ENCODE results near the gene ITPR2. TPM values are rescaled to one million over a fixed set of nuclear protein-coding genes. Genes with fewer than 3 reads are reported as not detected.

The ITPR2 gene
- total and polyA plus RNA-seq, 2 of the 8 experiments (the other 6 are each of a cell fraction or from before 2014, with no cell fraction given), result 4.1 to 48.3 TPM

- FAIRE-seq, result no peak
- CTCF ChIA-PET (ENCODE audit: partially characterized antibody), result no interaction called here
- no peaks in the 10 kb centered on the region for H4K20me1 ChIP-seq (replicated peaks in 1 of 2; ENCODE audit: control insufficient read depth in 1 of 2, insufficient read depth in 2 of 2, low read length in 2 of 2)
- H3K9ac ChIP-seq (replicated peaks in 1 of 4; ENCODE audit: extremely low read depth in 1 of 4, low read depth in 3 of 4, low read length in 3 of 4), result no peak overlapping the region
- no peaks in the 10 kb centered on the region; a peak in 1 of 4 replicates for H3K79me2 ChIP-seq (ENCODE audit: control insufficient read depth in 1 of 2, insufficient read depth in 2 of 2, low read length in 2 of 2)
- H3K4me3 ChIP-seq (ENCODE audit: extremely low read depth in 1 of 4, insufficient read depth in 2 of 4, low read depth in 3 of 4, low read length in 4 of 4), result no peak overlapping the region
- POLR2A ChIA-PET (ENCODE audit: partially characterized antibody), result no interaction called here
- no peak overlapping the region for H2BK15ac ChIP-seq (ENCODE audit: low read length)
- H3K9me3 ChIP-seq (ENCODE audit: insufficient read depth in 2 of 2, low read depth in 1 of 2, low read length in 1 of 2), result peaks cover 0 to 6% of the 10 kb centered on the region in 2 experiments; a peak in 1 of 4 replicates
- no peak overlapping the region for H4K8ac ChIP-seq (ENCODE audit: extremely low read depth, insufficient read depth, low read length)
- H2BK20ac ChIP-seq (ENCODE audit: low read length), result no peak overlapping the region
- no peak overlapping the region for H2BK12ac ChIP-seq (ENCODE audit: low read depth, low read length)
- H3K4me2 ChIP-seq (ENCODE audit: insufficient read depth in 1 of 2, low read depth in 2 of 2, low read length in 2 of 2), result no peak overlapping the region
- H4K91ac ChIP-seq (replicated peaks; ENCODE audit: insufficient read length, low read length), result no peak overlapping the region
- H3K14ac ChIP-seq (ENCODE audit: insufficient read length), result no peak overlapping the region
- no peak overlapping the region for H3K56ac ChIP-seq (replicated peaks; ENCODE audit: insufficient read length, low read depth, low read length)
- no peak overlapping the region for H2BK120ac ChIP-seq (replicated peaks; ENCODE audit: low read depth, low read length)
- H4K5ac ChIP-seq (ENCODE audit: insufficient read length, low read depth, low read length), result no peak overlapping the region
- no peak for DNase-seq (ENCODE audit: low read depth in 1 of 2, low spot score in 2 of 2)
- no peak overlapping the region for H2AK5ac ChIP-seq (ENCODE audit: low read depth, low read length)
- no peak overlapping the region for H3K23ac ChIP-seq (ENCODE audit: insufficient read length)
- H3K79me1 ChIP-seq (ENCODE audit: low read depth, low read length), result 0 out of 2 replicates have a peak, but pooled peaks cover 4% of the 10 kb centered on the region
- H3K36me3 ChIP-seq (ENCODE audit: control insufficient read depth in 2 of 4, insufficient read depth in 4 of 4, low read length in 3 of 4), result no peaks in the 10 kb centered on the region; a peak in 2 of 8 replicates
- H3K4ac ChIP-seq (replicated peaks; ENCODE audit: insufficient read length, low read depth, low read length), result no peak overlapping the region
- H3K27me3 ChIP-seq (replicated peaks in 1 of 4; ENCODE audit: control insufficient read depth in 3 of 4, extremely low read depth in 1 of 4, insufficient read depth in 3 of 4, low read length in 3 of 4), result no peaks in the 10 kb centered on the region
- no peaks in the 10 kb centered on the region for H3K23me2 ChIP-seq (ENCODE audit: low read depth, low read length)
- no peak overlapping the region for H3K18ac ChIP-seq (ENCODE audit: extremely low read depth, low read length)
- H2BK5ac ChIP-seq (ENCODE audit: low read depth, low read length), result no peak overlapping the region
- H3K27ac ChIP-seq (ENCODE audit: low read depth, low read length), result no peak overlapping the region
- no peak overlapping the region for H2AFZ ChIP-seq (ENCODE audit: low read length)
- H3K4me1 ChIP-seq (replicated peaks in 1 of 4; ENCODE audit: control insufficient read depth in 3 of 4, insufficient read depth in 4 of 4, low read length in 3 of 4), result peaks cover 0 to 10% (median 3%) of the 10 kb centered on the region in 4 experiments; a peak in 4 of 7 replicates
- no peak for TF ChIP-seq CHD2 (IDR thresholded peaks at IDR 0.05; ENCODE audit: low read length)
- TF ChIP-seq SP1 (IDR thresholded peaks at IDR 0.05; ENCODE audit: low read depth, low read length), result no peak
- TF ChIP-seq EGR1 (IDR thresholded peaks at IDR 0.05; ENCODE audit: borderline replicate concordance, low read depth, low read length), result no peak
- TF ChIP-seq RBBP5 (IDR thresholded peaks at IDR 0.05; ENCODE audit: borderline replicate concordance, low read depth, low read length), result no peak
- TF ChIP-seq RXRA (IDR thresholded peaks at IDR 0.05; ENCODE audit: insufficient read depth, low read depth, low read length), result no peak
- no peak for TF ChIP-seq EZH2 (IDR thresholded peaks at IDR 0.05; ENCODE audit: low read depth, low read length, severe bottlenecking)
- TF ChIP-seq NANOG (IDR thresholded peaks at IDR 0.05; ENCODE audit: insufficient read depth, low read depth, low read length, poor library complexity, severe bottlenecking), result no peak
- TF ChIP-seq POLR2A (IDR thresholded peaks at IDR 0.05; ENCODE audit: control extremely low read depth in 1 of 2, low read depth in 2 of 2, low read length in 2 of 2), result no peak
- TF ChIP-seq USF2 (IDR thresholded peaks at IDR 0.05; ENCODE audit: low read length), result no peak
- no peak for TF ChIP-seq HDAC2 (IDR thresholded peaks at IDR 0.05; ENCODE audit: borderline replicate concordance in 1 of 2, low read depth in 2 of 2, low read length in 2 of 2)
Measured at GRCh38 chr12:26749781-26750180, 83.2 kb downstream of the ITPR2 start.
